ENCODE results near the gene APRT. TPM values are rescaled to one million over a fixed set of nuclear protein-coding genes. Genes with fewer than 3 reads are reported as not detected.
"Not testable (repeated sequence)": the region's sequence is repeated elsewhere in the genome, so short reads cannot be mapped to it uniquely, and the experiment has no call there.

APRT gene
- total RNA-seq, 4 donors from 2014 or later = 32.5 to 82.2 (median 56.3) TPM

- peaks cover 0 to 8% of the 10 kb centered on the region in 2 donors for H3K27me3 ChIP-seq
- no peak for DNase-seq
- no peak for TF ChIP-seq POLR2A (IDR thresholded peaks at IDR 0.05)
- TF ChIP-seq CTCF (IDR thresholded peaks at IDR 0.05) = no peak
- H3K4me1 ChIP-seq = no peaks in the 10 kb centered on the region
- no peak overlapping the region for H3K4me3 ChIP-seq
- intact Hi-C loops (cut with DNase I; ENCODE audit: low total_unique reads) = loop anchor here (5.0 kb wide), 1 partner anchor 47 kb away; no protein-coding TSS in a partner anchor
- no peak overlapping the region for H3K27ac ChIP-seq
- no peaks in the 10 kb centered on the region for H3K9me3 ChIP-seq
- no peaks in the 10 kb centered on the region for H3K36me3 ChIP-seq
Measured at GRCh38 chr16:88789594-88789993, 22.1 kb downstream of the APRT start.

GRCh38 chr16:88788749-88789148, 23.0 kb downstream of the APRT start:
- intact Hi-C loops (cut with DNase I; ENCODE audit: low total_unique reads) = loop anchor here (5.0 kb wide), 1 partner anchor 46 kb away; no protein-coding TSS in a partner anchor
- DNase-seq, H3K4me3 ChIP-seq, H3K27me3 ChIP-seq, H3K4me1 ChIP-seq, H3K27ac ChIP-seq, H3K9me3 ChIP-seq, H3K36me3 ChIP-seq: not testable (repeated sequence)

DNA sequence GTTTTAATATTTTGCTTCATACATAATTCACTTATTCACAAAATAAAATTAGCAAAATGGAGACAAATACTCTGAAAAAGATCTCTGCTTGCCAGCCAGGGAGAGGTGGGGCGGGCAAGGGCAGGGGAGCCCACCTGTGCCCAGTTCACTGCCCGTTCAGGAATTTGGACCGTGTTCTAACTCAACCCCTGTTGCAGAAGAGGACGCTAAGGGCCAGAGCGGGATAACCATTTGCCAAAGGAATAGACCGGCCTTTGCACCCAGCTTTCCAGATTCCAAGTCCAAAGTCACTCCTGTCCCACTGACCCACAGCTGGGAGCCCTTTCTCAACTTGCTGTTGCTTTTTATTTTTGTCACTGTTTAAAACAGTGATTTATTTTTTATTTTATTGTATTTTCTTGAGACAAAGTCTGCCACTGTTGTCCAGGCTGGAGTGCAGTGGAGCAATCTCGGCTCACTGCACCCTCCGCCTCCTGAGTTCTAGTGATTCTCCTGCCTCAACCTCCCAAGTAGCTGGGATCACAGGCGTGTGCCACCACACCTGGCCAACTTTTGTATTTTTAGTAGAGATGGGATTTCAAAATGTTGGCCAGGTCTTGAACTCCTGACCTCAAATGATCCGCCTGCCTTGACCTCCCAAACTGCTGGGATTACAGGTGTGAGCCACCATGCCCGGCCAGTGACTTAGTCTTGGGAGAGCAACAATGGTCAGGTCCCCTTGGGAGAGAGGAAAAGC, 24.0 kb downstream of the APRT start:
- no peaks in the 10 kb centered on the region for H3K36me3 ChIP-seq
- no peaks in the 10 kb centered on the region for H3K27me3 ChIP-seq
- H3K4me1 ChIP-seq = no peaks in the 10 kb centered on the region
- H3K4me3 ChIP-seq = no peak overlapping the region
- no peak for DNase-seq
- TF ChIP-seq CTCF (IDR thresholded peaks at IDR 0.05) (no peak), POLR2A (IDR thresholded peaks at IDR 0.05) (no peak)
- no peak overlapping the region for H3K27ac ChIP-seq
- no peaks in the 10 kb centered on the region for H3K9me3 ChIP-seq
- intact Hi-C loops (cut with DNase I; ENCODE audit: low total_unique reads) = loop anchor here (5.0 kb wide), 1 partner anchor 45 kb away; no protein-coding TSS in a partner anchor

- Histone ChIP-seq H3K4me1 (no peaks in the 10 kb centered on the region), H3K9me3 (no peaks in the 10 kb centered on the region), H3K27ac (peak within 1 kb of the TSS; percentile 82 to 97), H3K4me3 (peak within 1 kb of the TSS; percentile 44 to 97), H3K36me3 (no peaks in the 10 kb centered on the region), H3K27me3 (no peaks in the 10 kb centered on the region)
- intact Hi-C loops (cut with DNase I; ENCODE audit: low total_unique reads) = loop anchor here (5.0 kb wide), 1 partner anchor 43 kb away; no protein-coding TSS in a partner anchor
- TF ChIP-seq CTCF (IDR thresholded peaks at IDR 0.05) = peak; percentile 81 to 98 (median 96)
- TF ChIP-seq POLR2A (IDR thresholded peaks at IDR 0.05) = peak; percentile 27 to 62
- DNase-seq = peak; percentile 76 to 80
Measured at GRCh38 chr16:88785106-88785924, 26.4 kb downstream of the APRT start, which contains the start of gene PIEZO1. Gene PIEZO1 (minus strand): TSS chr16:88785220. CDS start chr16:88784964, 256 bp downstream.

DNA sequence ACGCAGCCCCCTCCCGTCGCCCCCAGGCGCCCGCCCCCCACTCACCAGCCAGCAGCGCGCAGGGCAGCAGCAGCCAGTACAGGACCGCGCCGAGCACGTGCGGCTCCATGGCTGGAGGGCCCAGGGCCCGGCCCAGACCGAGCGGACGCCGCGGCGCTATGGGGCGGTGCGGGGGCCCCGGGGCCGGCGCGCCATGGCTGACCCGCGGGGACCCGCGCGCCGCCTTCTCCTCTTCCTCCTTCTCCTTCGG, 26.9 kb downstream of the APRT start:
- Histone ChIP-seq H3K4me3 (peak overlapping the region; percentile 44 to 97), H3K27me3 (no peaks in the 10 kb centered on the region), H3K9me3 (no peaks in the 10 kb centered on the region), H3K4me1 (peaks cover 0 to 4% of the 10 kb centered on the region in 2 donors), H3K36me3 (no peaks in the 10 kb centered on the region), H3K27ac (peak overlapping the region; percentile 82 to 97)
- TF ChIP-seq CTCF (IDR thresholded peaks at IDR 0.05) = peak in 1 of 4 experiments; percentile 3
- TF ChIP-seq POLR2A (IDR thresholded peaks at IDR 0.05) = no peak
- DNase-seq = no peak
- intact Hi-C loops (cut with DNase I; ENCODE audit: low total_unique reads) = loop anchor here (5.0 kb wide), 1 partner anchor 42 kb away; no protein-coding TSS in a partner anchor

Measured in uterus (tissue), 4 donors.